NCI-H774 (cell line): Measurements from ENCODE around the gene GPR137C.

Experiments
- DNase-seq: peaks from one replicate; lab custom pipeline; 2025; lab: John Stamatoyannopoulos, UW

GPR137C gene

GRCh38 chr14:52683985-52684520 lies 131.4 kb downstream of the GPR137C start:
- DNase-seq, result no peak

GRCh38 chr14:52686176-52686575 lies 133.5 kb downstream of the GPR137C start:
- no peak for DNase-seq
